ENCODE results near the gene ZFP91.

DNA sequence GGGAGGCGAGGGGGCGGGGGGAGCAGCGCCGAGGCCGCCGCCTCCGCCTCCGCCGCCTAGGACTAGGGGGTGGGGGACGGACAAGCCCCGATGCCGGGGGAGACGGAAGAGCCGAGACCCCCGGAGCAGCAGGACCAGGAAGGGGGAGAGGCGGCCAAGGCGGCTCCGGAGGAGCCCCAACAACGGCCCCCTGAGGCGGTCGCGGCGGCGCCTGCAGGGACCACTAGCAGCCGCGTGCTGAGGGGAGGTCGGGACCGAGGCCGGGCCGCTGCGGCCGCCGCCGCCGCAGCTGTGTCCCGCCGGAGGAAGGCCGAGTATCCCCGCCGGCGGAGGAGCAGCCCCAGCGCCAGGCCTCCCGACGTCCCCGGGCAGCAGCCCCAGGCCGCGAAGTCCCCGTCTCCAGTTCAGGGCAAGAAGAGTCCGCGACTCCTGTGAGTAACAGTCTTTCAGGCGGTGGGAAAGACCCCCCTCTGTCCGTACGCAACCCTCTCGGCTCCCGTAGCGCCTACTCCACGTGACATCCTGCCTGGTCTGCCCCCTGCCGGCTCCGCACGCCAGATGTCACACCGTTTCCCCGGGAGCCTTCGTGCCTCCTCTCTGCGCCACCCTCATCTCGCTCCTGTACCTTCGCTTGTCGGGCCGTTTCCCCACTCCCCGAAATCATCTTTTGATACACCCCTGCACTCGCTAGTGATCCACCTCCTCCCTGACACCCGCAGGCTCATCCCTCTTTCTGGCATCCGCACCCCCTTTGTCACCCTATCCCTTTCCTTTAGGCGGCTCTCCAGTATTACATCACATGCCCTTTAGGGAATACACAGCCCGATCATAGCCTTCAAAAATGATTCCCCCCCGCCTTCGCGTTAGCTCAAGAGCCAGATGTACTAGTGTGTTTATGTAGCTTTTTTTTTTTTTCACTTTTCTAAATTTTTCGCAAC is 598 bp downstream of the ZFP91 start:
- no peak for TF ChIP-seq GABPA (IDR thresholded peaks at IDR 0.05; ENCODE audit: low read depth)
- TF ChIP-seq CTCF (IDR thresholded peaks at IDR 0.05): peak; percentile 76
- TF ChIP-seq TAF1 (IDR thresholded peaks at IDR 0.05; ENCODE audit: borderline replicate concordance, low read depth, low read length): peak; percentile 75; the same call in 1 of the 2 replicates
